GM12878 (cell line): ENCODE measurements around the gene TPST1. TPM values are rescaled to one million over a fixed set of nuclear protein-coding genes. Genes with fewer than 3 reads are reported as not detected.

Experiments
- ATAC-seq: fragments of 200-7000 bp; cut with Tn5 transposase; 3 replicates; pipeline ENCODE4 v1.9.1; 2020; ENCODE audit warnings: mild to moderate bottlenecking, moderate library complexity
- BruUV-seq: library from RNA; stranded (reverse); fragments of 400-500 nt; replicated peaks from 2 replicates; lab custom pipeline; 2021; lab: Mats Ljungman, UMichigan
- CTCF ChIA-PET: fragments of 300-600 bp; sonication (Branson Sonifier 250); formaldehyde crosslinking; extraction: SDS; loops from one replicate; lab custom pipeline; 2021; ENCODE audit warnings: inconsistent platforms; lab: Yijun Ruan, JAX
- POLR2A ChIA-PET: fragments of 350-600 bp; formaldehyde crosslinking; extraction: SDS; loops from one replicate; lab custom pipeline; 2021; ENCODE audit warnings: inconsistent platforms; lab: Charles Lee
- RAD21 ChIA-PET: fragments of 300-600 bp; sonication (Branson Sonifier 250); formaldehyde crosslinking; loops from one replicate; lab custom pipeline; 2023; ENCODE audit warnings: antibody characterized with exemption; ENCODE audit not compliant: unreplicated experiment; lab: Charles Lee
- SMC1A ChIA-PET: fragments of 300-600 bp; sonication (Branson Sonifier 250); formaldehyde crosslinking; loops from one replicate; lab custom pipeline; 2023; ENCODE audit not compliant: unreplicated experiment, uncharacterized antibody; lab: Charles Lee
- DNase-seq: peaks from one replicate; pipeline ENCODE4 v3.0.0-alpha.2; 2011; ENCODE audit warnings: low read depth, low spot score
- FAIRE-seq: peaks from 3 replicates; lab custom pipeline; 2011; peaks lifted over from hg19 to GRCh38; lab: Jason Lieb, UNC
- H2AFZ ChIP-seq: 2 replicates; pipeline ENCODE4 v1.6.0; 2011; ENCODE audit warnings: low read depth, low read length, control low read depth; ENCODE audit not compliant: control insufficient read depth
- H3K27ac ChIP-seq: 2 replicates; pipeline ENCODE4 v1.5.1; 2011; ENCODE audit warnings: control low read depth; ENCODE audit not compliant: control insufficient read depth, insufficient read depth
- H3K27me3 ChIP-seq, 2 experiments: replicated peaks in 1 of 2; 2 replicates each; pipeline versions ENCODE4 v1.6.0 to v1.6.1; 2011; ENCODE audit warnings: low read length in 1 of 2; ENCODE audit not compliant: control insufficient read depth in 2 of 2, insufficient read depth in 2 of 2
- H3K36me3 ChIP-seq, 2 experiments: 2 replicates each; pipeline ENCODE4 v1.5.1; 2011; ENCODE audit warnings: low read length in 1 of 2; ENCODE audit not compliant: control insufficient read depth in 2 of 2, insufficient read depth in 2 of 2
- H3K4me1 ChIP-seq: 2 replicates; pipeline ENCODE4 v1.6.1; 2011; ENCODE audit warnings: mild to moderate bottlenecking, low read length, moderate library complexity, mixed read lengths; ENCODE audit not compliant: control insufficient read depth, insufficient read depth
- H3K4me2 ChIP-seq: 2 replicates; pipeline ENCODE4 v1.6.0; 2011; ENCODE audit warnings: control low read depth; ENCODE audit not compliant: control insufficient read depth, insufficient read depth
- H3K4me3 ChIP-seq: fragments of 200-600 bp; sonication (generic); 2 replicates; pipeline ENCODE4 v1.5.1; 2016
- H3K79me2 ChIP-seq: 2 replicates; pipeline ENCODE4 v1.6.0; 2011; ENCODE audit warnings: low read length; ENCODE audit not compliant: control insufficient read depth, insufficient read depth
- H3K9ac ChIP-seq: 2 replicates; pipeline ENCODE4 v1.8.0; 2011; ENCODE audit warnings: low read length, control low read depth, mixed read lengths; ENCODE audit not compliant: control insufficient read depth, insufficient read depth
- H3K9me3 ChIP-seq: replicated peaks from 3 replicates; pipeline ENCODE4 v1.5.1; 2011; ENCODE audit warnings: mild to moderate bottlenecking, low read length; ENCODE audit not compliant: control insufficient read depth, insufficient read depth
- H4K20me1 ChIP-seq: 2 replicates; pipeline ENCODE4 v1.6.0; 2011; ENCODE audit not compliant: control insufficient read depth, insufficient read depth
- ATF2 ChIP-seq: IDR thresholded peaks from 2 replicates; pipeline ENCODE4 v1.6.1; 2012; ENCODE audit warnings: low read length, inconsistent platforms
- BRCA1 ChIP-seq: IDR thresholded peaks from 2 replicates; pipeline ENCODE4 v1.6.1; 2011; ENCODE audit warnings: low read depth, low read length, improper control_type of control experiment
- CEBPZ ChIP-seq: fragments of 150-350 bp; IDR thresholded peaks from 2 replicates; pipeline ENCODE4 v1.6.1; 2016; ENCODE audit warnings: low read depth, low read length
- CHD1 ChIP-seq: IDR thresholded peaks from 2 replicates; pipeline ENCODE4 v1.6.1; 2012; ENCODE audit warnings: low read depth, low read length, improper control_type of control experiment
- E2F8 ChIP-seq: fragments of 450-650 bp; IDR thresholded peaks from 2 replicates; pipeline ENCODE4 v1.6.1; 2018; ENCODE audit warnings: mild to moderate bottlenecking, low read depth, moderate library complexity; ENCODE audit not compliant: partially characterized antibody
- HDAC6 ChIP-seq: fragments of 200-600 bp; sonication (generic); IDR thresholded peaks from one replicate; pipeline ENCODE4 v1.8.0; 2017; ENCODE audit warnings: antibody characterized with exemption; ENCODE audit not compliant: unreplicated experiment
- POLR2AphosphoS2 ChIP-seq: IDR thresholded peaks from 2 replicates; pipeline ENCODE4 v1.6.1; 2011; ENCODE audit warnings: low read depth, mild to moderate bottlenecking, low read length, improper control_type of control experiment, moderate library complexity
- RAD51 ChIP-seq: fragments of 450-650 bp; IDR thresholded peaks from 2 replicates; pipeline ENCODE4 v1.6.1; 2016; ENCODE audit warnings: moderate library complexity, mild to moderate bottlenecking, inconsistent platforms
- RCOR1 ChIP-seq: conservative IDR thresholded peaks from 2 replicates; pipeline ENCODE4 v1.6.1; 2012; ENCODE audit warnings: low read depth, low read length, improper control_type of control experiment
- SMC3 ChIP-seq: IDR thresholded peaks from 2 replicates; pipeline ENCODE4 v1.6.1; 2011; ENCODE audit warnings: low read length, improper control_type of control experiment, borderline replicate concordance
- TCF3 ChIP-seq: IDR thresholded peaks from 2 replicates; pipeline ENCODE4 v1.6.1; 2012; ENCODE audit warnings: low read depth, mild to moderate bottlenecking, low read length, borderline replicate concordance; ENCODE audit not compliant: insufficient read depth
- WGBS: methylation state at CpG from one replicate; pipeline ENCODE4 v1.1.6; 2016; ENCODE audit warnings: low lambda C conversion rate; ENCODE audit not compliant: insufficient replicate concordance, insufficient coverage; ENCODE audit errors: missing lambda C conversion rate; 5-methylcytosine and 5-hydroxymethylcytosine counted together
- in situ Hi-C: fragments of 300-500 bp; cut with MboI; formaldehyde crosslinking; loops from 9 replicates; pipeline ENCODE4 v1.14.3; 2018; ENCODE audit warnings: mixed read lengths
- intact Hi-C: fragments of 100-400 bp; cut with micrococcal nuclease; formaldehyde crosslinking; loops from one replicate; pipeline ENCODE4 v1.14.2; 2022; ENCODE audit not compliant: unreplicated experiment
- polyA plus RNA-seq, 11 experiments: library from polyadenylated mRNA; depleted of rRNA in 4 of 11; unstranded in 6 of 11; stranded (reverse) in 5 of 11; fragments of >200 nt; fragmentation: Nextera tagmentation in 4 of 11; fragmentation: Illumina TruSeq in 1 of 11; extraction: Ambion mirVana in 4 of 11; extraction: Trizol in 1 of 11; gene quantifications; 1 replicate in 1 of 11; 2 replicates in 10 of 11; pipeline versions ENCODE4 v1.2.1 to v1.2.3, GENCODE V29; 2011 to 2016; ENCODE audit warnings: inconsistent platforms in 2 of 11, missing spikeins in 2 of 11, low read depth in 1 of 11
- total RNA-seq, 4 experiments: library from RNA; depleted of rRNA in 3 of 4; stranded (reverse); fragments of >200 nt in 3 of 4; fragmentation: Illumina TruSeq in 1 of 4; extraction: Trizol in 1 of 4; gene quantifications; 2 replicates each; pipeline versions ENCODE4 v1.2.1 to v1.2.3, GENCODE V29; 2013 to 2021

The TPST1 gene
- total and polyA plus RNA-seq, 10 of the 15 experiments (the other 5 are each of a cell fraction or from before 2014, with no cell fraction given) = 1.1 to 10.6 (median 7.5) TPM

GRCh38 chr7:66283003-66283920 lies 78.1 kb downstream of the TPST1 start:
- ChIA-PET CTCF (interaction anchor here (0.6 kb wide), 1 partner anchor 490 kb away, joined by 3 read pairs; no protein-coding TSS in a partner anchor), RAD21 (interaction anchor here (1.5 kb wide), 1 partner anchor 12 kb away, joined by 4 read pairs; no protein-coding TSS in a partner anchor), SMC1A (interaction anchor here (1.0 kb wide), 1 partner anchor 137 kb away, joined by 3 read pairs; no protein-coding TSS in a partner anchor)
- ATAC-seq (no peak), FAIRE-seq (no peak), DNase-seq (no peak)
- WGBS = 55% methylated on average over 5 of the region's 5 CpGs
- no peaks in the 10 kb centered on the region for H3K9me3 ChIP-seq
- H2AFZ ChIP-seq = no peak overlapping the region
- no peaks in the 10 kb centered on the region for H4K20me1 ChIP-seq
- H3K9ac ChIP-seq = no peak overlapping the region
- H3K36me3 ChIP-seq = no peaks in the 10 kb centered on the region
- H3K4me1 ChIP-seq = no peaks in the 10 kb centered on the region
- H3K27me3 ChIP-seq = no peaks in the 10 kb centered on the region
- no TSS peak for BruUV-seq
- in situ Hi-C loops = no loop called here
- H3K4me3 ChIP-seq = no peak overlapping the region
- intact Hi-C loops = no loop called here
- no peak overlapping the region for H3K27ac ChIP-seq
- H3K79me2 ChIP-seq = no peaks in the 10 kb centered on the region
- TF ChIP-seq TCF3 = no peak
- no peak for TF ChIP-seq RCOR1
- no peak for TF ChIP-seq CHD1
- no peak for TF ChIP-seq POLR2AphosphoS2
- no peak for TF ChIP-seq E2F8
- no peak for TF ChIP-seq HDAC6
- no peak for TF ChIP-seq BRCA1
- TF ChIP-seq RAD51 = no peak
- TF ChIP-seq SMC3 = no peak
- TF ChIP-seq CEBPZ = no peak
- no peak for TF ChIP-seq ATF2
- TF ChIP-seq, all 136 proteins: peak for 0
- POLR2A ChIA-PET = interaction anchor here (0.6 kb wide), 2 partner anchors 671 to 1769 kb away, joined by 5 to 7 read pairs; no protein-coding TSS in a partner anchor
- H3K4me2 ChIP-seq = no peak overlapping the region
